Stimulated activated CD8-positive, alpha-beta memory T cell treated with anti-CD3 and anti-CD28 coated beads, Interleukin-7, amount 100 ng/mL, for 1 hour (primary cell): Measurements from ENCODE around the gene NUTM2A.
"Not testable (repeated sequence)": the region's sequence is repeated elsewhere in the genome, so short reads cannot be mapped to it uniquely, and the experiment has no call there.

Source experiments
- DNase-seq, 2 donors: peaks; one replicate each; pipeline ENCODE4 v3.0.0-alpha.2; 2020; ENCODE audit warnings: low read depth in 2 of 2

Gene NUTM2A

DNA sequence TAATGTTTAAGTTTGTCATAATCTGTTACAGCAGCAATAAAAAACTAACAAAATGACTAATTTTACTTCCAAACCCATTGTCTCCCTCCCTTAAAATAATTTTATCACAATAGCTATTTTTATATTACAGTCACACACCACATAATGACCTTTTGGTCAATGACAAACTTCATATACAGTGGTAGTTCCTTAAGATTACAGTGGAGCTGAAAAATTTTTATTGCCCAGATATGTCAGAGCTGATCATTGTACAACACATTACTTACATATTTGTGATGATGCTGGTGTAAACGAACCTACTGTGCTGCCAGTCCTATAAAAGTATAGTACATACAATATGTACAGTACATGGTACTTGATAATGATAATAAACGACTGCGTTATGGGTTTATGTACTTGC lies 22.1 kb downstream of the NUTM2A start:
- not testable (repeated sequence) for DNase-seq

- DNase-seq, result not testable (repeated sequence)
These were observed 23.6 kb downstream of the NUTM2A start for GRCh38 chr10:87248818-87249353.

GRCh38 chr10:87280749-87281392 lies 55.6 kb downstream of the NUTM2A start:
- DNase-seq, result not testable (repeated sequence)
